Stomach smooth muscle (tissue), 2 donors: ENCODE measurements around the gene TDP2.
"Not testable (repeated sequence)": the region's sequence is repeated elsewhere in the genome, so short reads cannot be mapped to it uniquely, and the experiment has no call there.

ENCODE experiments used
- H3K27ac ChIP-seq: one replicate; pipeline ENCODE4 v1.7.0; 2013; ENCODE audit warnings: mild to moderate bottlenecking, low read length, inconsistent platforms
- H3K27me3 ChIP-seq, 2 donors: one replicate each; pipeline ENCODE4 v1.7.0; 2013; ENCODE audit warnings: low read length in 2 of 2; ENCODE audit not compliant: insufficient read depth in 2 of 2, control insufficient read depth in 1 of 2
- H3K36me3 ChIP-seq, 2 donors: one replicate each; pipeline ENCODE4 v1.7.0; 2013; ENCODE audit warnings: low read length in 2 of 2; ENCODE audit not compliant: control insufficient read depth in 2 of 2, insufficient read depth in 2 of 2
- H3K4me1 ChIP-seq: one replicate; pipeline ENCODE4 v1.7.0; 2013; ENCODE audit warnings: low read length; ENCODE audit not compliant: control insufficient read depth, insufficient read depth
- H3K4me3 ChIP-seq, 2 donors: one replicate each; pipeline ENCODE4 v1.7.0; 2013; ENCODE audit warnings: low read length in 2 of 2
- H3K9ac ChIP-seq, 2 donors: one replicate each; pipeline ENCODE4 v1.7.0; 2013; ENCODE audit warnings: low read length in 2 of 2, mild to moderate bottlenecking in 1 of 2
- H3K9me3 ChIP-seq, 2 donors: one replicate each; pipeline ENCODE4 v1.7.0; 2013; ENCODE audit warnings: low read length in 2 of 2; ENCODE audit not compliant: control insufficient read depth in 2 of 2
- donor health status: healthy.
- donor health status: Pancreatic carcinoma.

The TDP2 gene

DNA sequence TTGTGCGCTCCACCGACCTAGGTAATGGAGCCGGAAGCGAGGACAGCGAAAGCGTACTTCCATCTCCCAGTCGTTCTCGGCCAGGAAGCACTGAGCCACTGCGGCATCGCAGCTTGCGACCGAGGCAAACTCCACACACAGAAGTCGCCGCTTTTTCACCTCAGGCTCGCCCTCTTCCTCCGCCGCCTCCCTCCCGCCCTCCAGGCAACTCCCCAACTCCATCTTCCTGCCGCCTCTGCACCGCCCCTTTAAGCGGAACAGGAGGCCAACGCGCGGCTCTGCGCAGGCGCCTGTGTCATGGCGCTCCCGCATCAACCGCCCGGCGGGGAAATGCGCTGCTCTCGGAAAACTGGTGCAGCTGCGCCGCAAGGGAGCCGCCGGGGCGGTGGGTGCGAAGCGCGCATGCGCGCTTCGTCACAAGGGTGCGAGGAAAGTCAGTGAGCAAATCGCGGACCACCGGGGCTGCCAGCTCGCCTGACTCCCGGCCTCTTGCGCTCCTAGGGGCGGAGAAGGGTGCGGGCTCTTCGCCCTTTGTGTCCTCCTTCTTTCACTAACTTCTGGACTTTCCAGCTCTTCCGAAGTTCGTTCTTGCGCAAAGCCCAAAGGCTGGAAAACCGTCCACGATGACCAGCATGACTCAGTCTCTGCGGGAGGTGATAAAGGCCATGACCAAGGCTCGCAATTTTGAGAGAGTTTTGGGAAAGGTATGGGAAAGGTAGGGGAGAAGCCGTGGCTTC lies at the start of gene TDP2, which contains the start of gene ACOT13:
Gene TDP2 (minus strand): TSS at position 259 of the 737 bp plus-strand sequence. CDS start 37 bp downstream, at position 222.
Gene ACOT13 (plus strand): TSS at position 437 of the 737 bp plus-strand sequence. CDS start 187 bp downstream, at position 624.
- Histone ChIP-seq H3K27me3 (no peaks in the 10 kb centered on the region), H3K4me3 (peak within 1 kb of the TSS; percentile 99 to 100), H3K36me3 (peaks cover 5 to 7% of the 10 kb centered on the region in 2 donors), H3K27ac (peak within 1 kb of the TSS; percentile 92), H3K4me1 (peaks cover 20% of the 10 kb centered on the region), H3K9ac (peak within 1 kb of the TSS; percentile 91 to 98), H3K9me3 (no peaks in the 10 kb centered on the region)

DNA sequence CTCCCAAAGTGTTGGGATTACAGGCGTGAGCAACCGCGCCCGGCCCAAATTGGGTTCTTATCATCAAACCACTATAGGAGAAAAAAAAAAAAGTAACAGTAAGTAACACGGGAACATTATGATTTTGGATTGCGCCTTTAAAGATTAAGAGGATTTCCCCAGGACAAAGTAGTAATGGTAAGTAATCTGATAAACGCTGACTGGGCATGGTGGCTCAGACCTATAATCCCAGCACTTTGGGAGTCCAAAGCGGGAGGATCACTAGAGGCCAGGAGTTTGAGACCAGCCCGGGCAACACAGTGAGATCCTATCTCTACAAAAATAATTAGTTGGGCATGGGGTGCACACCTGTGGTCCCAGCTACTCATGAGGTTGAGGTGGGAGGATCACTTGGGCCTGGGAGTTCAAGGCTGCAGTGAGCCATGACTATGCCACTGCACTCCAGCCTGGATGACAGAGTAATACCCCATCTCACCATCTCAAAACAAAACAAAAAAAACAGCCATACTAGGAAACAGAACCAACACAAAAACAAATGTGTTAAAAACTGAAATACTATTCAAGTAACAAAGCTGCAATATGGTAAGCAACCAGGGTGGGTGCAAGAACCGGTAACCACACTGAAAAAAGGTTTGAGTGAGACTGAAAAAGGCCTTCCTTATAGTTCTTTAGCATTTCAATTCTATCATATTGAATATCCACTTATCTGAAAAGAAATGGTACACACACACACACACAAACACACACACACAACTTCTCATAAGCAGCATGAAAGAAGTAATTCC lies 44.0 kb upstream of the TDP2 start:
- Histone ChIP-seq H3K9ac (no peak overlapping the region), H3K4me3 (no peak overlapping the region), H3K4me1 (no peaks in the 10 kb centered on the region), H3K36me3 (peaks cover 49 to 52% of the 10 kb centered on the region in 2 donors), H3K27ac (no peak overlapping the region), H3K27me3 (no peaks in the 10 kb centered on the region), H3K9me3 (no peaks in the 10 kb centered on the region)

- Histone ChIP-seq H3K27ac (no peak overlapping the region), H3K27me3 (no peaks in the 10 kb centered on the region), H3K9ac (no peak overlapping the region), H3K36me3 (peaks cover 55 to 57% of the 10 kb centered on the region in 2 donors), H3K9me3 (no peaks in the 10 kb centered on the region), H3K4me1 (no peaks in the 10 kb centered on the region), H3K4me3 (no peak overlapping the region)
Measured at GRCh38 chr6:24709014-24709711, 42.5 kb upstream of the TDP2 start.

- Histone ChIP-seq H3K9ac (no peak overlapping the region), H3K27me3 (no peaks in the 10 kb centered on the region), H3K27ac (no peak overlapping the region), H3K9me3 (no peaks in the 10 kb centered on the region), H3K4me1 (no peaks in the 10 kb centered on the region), H3K4me3 (no peak overlapping the region), H3K36me3 (peaks cover 52 to 55% of the 10 kb centered on the region in 2 donors)
Measured at GRCh38 chr6:24708612-24709011, 41.9 kb upstream of the TDP2 start.

DNA sequence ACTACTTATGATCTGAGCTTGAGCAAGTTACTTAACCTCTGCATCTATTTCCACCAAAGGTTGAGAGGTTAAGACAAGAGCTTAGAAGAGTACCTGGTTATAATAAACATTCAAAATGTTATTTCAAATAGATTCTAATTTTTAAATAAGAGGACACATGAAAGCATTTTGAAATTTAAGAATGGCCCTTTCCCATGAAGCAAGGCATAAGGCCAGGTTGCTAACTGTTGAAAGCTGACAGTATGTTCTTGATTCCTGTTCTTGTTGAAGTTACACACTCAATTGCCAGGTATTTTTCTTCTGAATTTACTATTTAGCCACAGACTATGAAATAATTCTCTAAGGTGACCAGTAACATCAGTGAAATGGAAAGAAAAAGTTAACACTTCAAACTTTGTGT lies 37.8 kb upstream of the TDP2 start:
- H3K4me3 ChIP-seq = no peak overlapping the region

GRCh38 chr6:24702720-24703282 lies 36.1 kb upstream of the TDP2 start:
- H3K4me3 ChIP-seq = no peak overlapping the region
- no peaks in the 10 kb centered on the region for H3K4me1 ChIP-seq
- no peak overlapping the region for H3K27ac ChIP-seq
- no peaks in the 10 kb centered on the region for H3K27me3 ChIP-seq
- H3K9ac ChIP-seq = no peak overlapping the region
- H3K36me3 ChIP-seq = peaks cover 35 to 36% of the 10 kb centered on the region in 2 donors
- no peaks in the 10 kb centered on the region for H3K9me3 ChIP-seq

More for the DNA sequence above, 37.8 kb upstream of the TDP2 start:
- no peak overlapping the region for H3K9ac ChIP-seq
- H3K4me1 ChIP-seq = no peaks in the 10 kb centered on the region
- H3K27ac ChIP-seq = no peak overlapping the region
- H3K36me3 ChIP-seq = peaks cover 43 to 51% of the 10 kb centered on the region in 2 donors
- H3K9me3 ChIP-seq = no peaks in the 10 kb centered on the region
- no peaks in the 10 kb centered on the region for H3K27me3 ChIP-seq

DNA sequence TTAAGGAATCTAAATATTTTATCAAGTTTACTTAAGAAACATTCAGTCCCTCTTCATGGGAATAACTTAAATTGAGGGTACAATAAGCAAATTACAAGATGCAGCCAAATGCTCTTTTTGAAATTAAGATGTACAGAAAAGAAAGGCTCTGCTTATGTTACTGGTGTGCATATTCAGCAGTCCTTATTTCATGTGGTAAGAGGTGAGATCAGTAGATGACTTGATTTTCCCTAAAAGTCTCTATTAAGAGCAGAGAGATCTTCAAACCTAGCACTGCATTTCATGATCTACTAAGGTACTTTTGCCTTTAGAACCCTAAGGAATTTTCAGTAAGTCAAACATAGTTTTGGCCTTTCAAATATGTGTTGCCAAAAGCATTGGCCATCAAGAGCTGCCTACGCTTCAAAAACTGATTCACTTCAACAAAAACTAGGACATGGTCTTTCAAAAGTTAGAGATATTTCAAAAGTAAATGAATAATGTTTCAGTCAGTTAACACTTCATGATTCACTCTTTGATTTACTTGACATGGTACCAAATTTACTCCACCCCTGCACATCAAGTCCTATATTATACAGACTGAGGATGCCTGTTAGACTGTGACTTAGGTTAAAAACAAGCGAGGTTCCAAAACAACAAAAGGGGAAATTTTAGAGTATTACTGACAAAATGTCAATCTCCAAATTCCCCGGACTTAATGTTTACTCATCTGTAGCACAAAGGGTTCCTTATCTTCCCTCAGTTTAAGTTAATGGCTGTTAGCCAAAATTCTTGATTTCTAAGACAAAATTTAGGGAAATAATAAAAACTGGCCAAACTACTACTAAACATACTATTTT lies 33.0 kb upstream of the TDP2 start:
- Histone ChIP-seq H3K4me3 (no peak overlapping the region), H3K36me3 (peaks cover 11 to 18% of the 10 kb centered on the region in 2 donors), H3K27me3 (no peaks in the 10 kb centered on the region), H3K9ac (no peak overlapping the region), H3K4me1 (no peaks in the 10 kb centered on the region), H3K9me3 (no peaks in the 10 kb centered on the region), H3K27ac (no peak overlapping the region)

DNA sequence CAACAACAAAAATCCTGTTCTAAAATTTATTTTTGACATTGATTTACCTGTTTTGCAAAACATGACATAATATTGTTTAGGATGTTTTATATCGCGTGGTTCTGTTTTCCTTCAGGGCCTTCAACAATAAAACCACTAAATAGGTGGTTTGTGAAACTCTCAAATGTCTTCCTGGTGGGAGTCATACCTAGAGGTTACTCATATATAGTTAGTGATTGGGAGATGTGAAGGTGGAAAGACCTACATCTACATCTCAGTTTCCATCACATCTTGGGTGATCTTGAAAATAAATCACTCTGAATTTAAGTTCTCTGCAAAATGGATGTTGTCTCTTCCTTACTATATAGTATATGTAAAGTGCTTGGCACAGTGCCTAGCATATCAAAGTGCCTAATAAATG lies 29.4 kb upstream of the TDP2 start:
- Histone ChIP-seq H3K4me1 (no peaks in the 10 kb centered on the region), H3K36me3 (peaks cover 3% of the 10 kb centered on the region in 2 donors)

GRCh38 chr6:24695635-24696034 lies 28.9 kb upstream of the TDP2 start:
- H3K36me3 ChIP-seq, H3K4me1 ChIP-seq, H3K27me3 ChIP-seq, H3K4me3 ChIP-seq, H3K27ac ChIP-seq, H3K9ac ChIP-seq, H3K9me3 ChIP-seq: not testable (repeated sequence)

More for the DNA sequence above, 29.4 kb upstream of the TDP2 start:
- H3K4me3 ChIP-seq = no peak overlapping the region
- no peaks in the 10 kb centered on the region for H3K9me3 ChIP-seq
- H3K9ac ChIP-seq = no peak overlapping the region
- no peak overlapping the region for H3K27ac ChIP-seq
- no peaks in the 10 kb centered on the region for H3K27me3 ChIP-seq

- no peaks in the 10 kb centered on the region for H3K9me3 ChIP-seq
- peaks cover 0 to 3% of the 10 kb centered on the region in 2 donors for H3K36me3 ChIP-seq
- H3K4me1 ChIP-seq = no peaks in the 10 kb centered on the region
- no peak overlapping the region for H3K9ac ChIP-seq
- H3K4me3 ChIP-seq = no peak overlapping the region
- no peak overlapping the region for H3K27ac ChIP-seq
- no peaks in the 10 kb centered on the region for H3K27me3 ChIP-seq
Measured at GRCh38 chr6:24694198-24694597, 27.5 kb upstream of the TDP2 start.
